K562 (cell line): Measurements from ENCODE around the gene MSH4. TPM values are rescaled to one million over a fixed set of nuclear protein-coding genes. Genes with fewer than 3 reads are reported as not detected.

Source experiments
- ARHGAP35 ChIP-seq: fragments of 450-650 bp; IDR thresholded peaks from 2 replicates; pipeline ENCODE4 v1.6.1; 2018; ENCODE audit not compliant: partially characterized antibody
- ATF7 ChIP-seq: fragments of 450-650 bp; IDR thresholded peaks from 2 replicates; pipeline ENCODE4 v1.7.1; 2014; ENCODE audit warnings: mild to moderate bottlenecking, moderate library complexity
- CEBPB ChIP-seq: fragments of 450-650 bp; IDR thresholded peaks from 2 replicates; pipeline ENCODE4 v1.6.1; 2016; ENCODE audit warnings: missing genetic modification characterization, missing compliant biosample characterization
- FOXA3 ChIP-seq, 2 experiments: fragments of 450-650 bp in 1 of 2; sonication (generic) in 1 of 2; formaldehyde crosslinking; IDR thresholded peaks in 1 of 2; conservative IDR thresholded peaks in 1 of 2; 2 replicates each; pipeline versions ENCODE4 v1.4.0 to v1.8.0; 2020 to 2022; ENCODE audit warnings: mild to moderate bottlenecking in 2 of 2, missing genetic modification reagents in 1 of 2
- GTF3C2 ChIP-seq: IDR thresholded peaks from 3 replicates; pipeline ENCODE4 v1.6.1; 2011; ENCODE audit warnings: borderline replicate concordance, mild to moderate bottlenecking, moderate library complexity; ENCODE audit not compliant: insufficient read length; ENCODE audit errors: extremely low read depth
- SMAD1 ChIP-seq: fragments of 150-350 bp; IDR thresholded peaks from 2 replicates; pipeline ENCODE4 v1.6.1; 2014; ENCODE audit warnings: low read length, low read depth; ENCODE audit not compliant: partially characterized antibody
- TSHZ1 ChIP-seq: fragments of 250-450 bp; sonication (Bioruptor Pico); IDR thresholded peaks from 2 replicates; pipeline ENCODE4 v1.4.0; 2020; ENCODE audit warnings: mild to moderate bottlenecking, moderate library complexity
- ZC3H4 ChIP-seq: sonication (generic); formaldehyde crosslinking; IDR thresholded peaks from 2 replicates; pipeline ENCODE4 v1.9.0; 2021; ENCODE audit warnings: missing genetic modification reagents, borderline replicate concordance
- ZFX ChIP-seq: sonication (generic); formaldehyde crosslinking; IDR thresholded peaks from 2 replicates; pipeline ENCODE4 v1.8.0; 2022; ENCODE audit warnings: mild to moderate bottlenecking, missing genetic modification reagents, moderate library complexity
- ZNF121 ChIP-seq: sonication (generic); formaldehyde crosslinking; conservative IDR thresholded peaks from 2 replicates; pipeline ENCODE4 v1.8.0; 2022; ENCODE audit warnings: missing genetic modification reagents
- ZNF253 ChIP-seq: fragments of 250-450 bp; sonication (Bioruptor Pico); conservative IDR thresholded peaks from 2 replicates; pipeline ENCODE4 v1.6.1; 2021; ENCODE audit warnings: mild to moderate bottlenecking
- ZNF766 ChIP-seq: fragments of 200-800 bp; sonication (Bioruptor generic); conservative IDR thresholded peaks from 2 replicates; pipeline ENCODE4 v1.6.1; 2016; ENCODE audit warnings: missing genetic modification characterization, missing compliant biosample characterization
- polyA plus RNA-seq, 8 experiments: library from polyadenylated mRNA; depleted of rRNA in 4 of 8; stranded (reverse) in 5 of 8; unstranded in 3 of 8; fragments of >200 nt; fragmentation: Nextera tagmentation in 2 of 8; fragmentation: Illumina TruSeq in 1 of 8; extraction: Ambion mirVana in 2 of 8; extraction: Trizol in 1 of 8; gene quantifications; 2 replicates each; pipeline versions ENCODE4 v1.2.1 to v1.2.3, GENCODE V29; 2011 to 2014; ENCODE audit warnings: inconsistent platforms in 1 of 8, missing spikeins in 1 of 8
- total RNA-seq, 7 experiments: library from RNA; depleted of rRNA in 6 of 7; stranded (reverse); fragments of >200 nt in 6 of 7; fragmentation: Illumina TruSeq in 2 of 7; extraction: Trizol in 2 of 7; gene quantifications; 2 replicates each; pipeline versions ENCODE4 v1.2.1 to v1.2.3, GENCODE V29; 2011 to 2021; ENCODE audit warnings: low replicate concordance in 1 of 7
- TF ChIP-seq, protein P1 (sequence below): sonication (generic); formaldehyde crosslinking; IDR thresholded peaks from 2 replicates; pipeline ENCODE4 v1.8.0; 2023; ENCODE audit warnings: missing genetic modification reagents, mild to moderate bottlenecking, borderline replicate concordance

Gene MSH4
- total and polyA plus RNA-seq, 9 of the 15 experiments (the other 6 are each of a cell fraction or from before 2014, with no cell fraction given), result 0.04 to 0.18 (median 0.12) TPM; not detected in 4

- TF ChIP-seq FOXA3 (CRISPR knock-in tag; conservative IDR thresholded peaks at IDR 0.05 in 1 of 2, IDR thresholded peaks at IDR 0.05 in 1 of 2) (peak in 1 of 2 experiments; percentile 51; a peak in 1 of 4 replicates), ATF7 (peak; percentile 54; the same call in 1 of the 2 replicates), ZC3H4 (CRISPR knock-in tag) (no peak), SMAD1 (peak; percentile 93), ZFX (CRISPR knock-in tag) (peak; percentile 70), ZNF766 (peak; percentile 74; the same call in 1 of the 2 replicates), GTF3C2 (no peak), TSHZ1 (CRISPR knock-in tag) (no peak), ZNF253 (CRISPR knock-in tag) (0 out of 2 replicates have a peak, but pooled peaks have one; percentile 56), ZNF121 (CRISPR knock-in tag) (no peak), CEBPB (no peak), ARHGAP35 (no peak)
- TF ChIP-seq, protein P1, sequence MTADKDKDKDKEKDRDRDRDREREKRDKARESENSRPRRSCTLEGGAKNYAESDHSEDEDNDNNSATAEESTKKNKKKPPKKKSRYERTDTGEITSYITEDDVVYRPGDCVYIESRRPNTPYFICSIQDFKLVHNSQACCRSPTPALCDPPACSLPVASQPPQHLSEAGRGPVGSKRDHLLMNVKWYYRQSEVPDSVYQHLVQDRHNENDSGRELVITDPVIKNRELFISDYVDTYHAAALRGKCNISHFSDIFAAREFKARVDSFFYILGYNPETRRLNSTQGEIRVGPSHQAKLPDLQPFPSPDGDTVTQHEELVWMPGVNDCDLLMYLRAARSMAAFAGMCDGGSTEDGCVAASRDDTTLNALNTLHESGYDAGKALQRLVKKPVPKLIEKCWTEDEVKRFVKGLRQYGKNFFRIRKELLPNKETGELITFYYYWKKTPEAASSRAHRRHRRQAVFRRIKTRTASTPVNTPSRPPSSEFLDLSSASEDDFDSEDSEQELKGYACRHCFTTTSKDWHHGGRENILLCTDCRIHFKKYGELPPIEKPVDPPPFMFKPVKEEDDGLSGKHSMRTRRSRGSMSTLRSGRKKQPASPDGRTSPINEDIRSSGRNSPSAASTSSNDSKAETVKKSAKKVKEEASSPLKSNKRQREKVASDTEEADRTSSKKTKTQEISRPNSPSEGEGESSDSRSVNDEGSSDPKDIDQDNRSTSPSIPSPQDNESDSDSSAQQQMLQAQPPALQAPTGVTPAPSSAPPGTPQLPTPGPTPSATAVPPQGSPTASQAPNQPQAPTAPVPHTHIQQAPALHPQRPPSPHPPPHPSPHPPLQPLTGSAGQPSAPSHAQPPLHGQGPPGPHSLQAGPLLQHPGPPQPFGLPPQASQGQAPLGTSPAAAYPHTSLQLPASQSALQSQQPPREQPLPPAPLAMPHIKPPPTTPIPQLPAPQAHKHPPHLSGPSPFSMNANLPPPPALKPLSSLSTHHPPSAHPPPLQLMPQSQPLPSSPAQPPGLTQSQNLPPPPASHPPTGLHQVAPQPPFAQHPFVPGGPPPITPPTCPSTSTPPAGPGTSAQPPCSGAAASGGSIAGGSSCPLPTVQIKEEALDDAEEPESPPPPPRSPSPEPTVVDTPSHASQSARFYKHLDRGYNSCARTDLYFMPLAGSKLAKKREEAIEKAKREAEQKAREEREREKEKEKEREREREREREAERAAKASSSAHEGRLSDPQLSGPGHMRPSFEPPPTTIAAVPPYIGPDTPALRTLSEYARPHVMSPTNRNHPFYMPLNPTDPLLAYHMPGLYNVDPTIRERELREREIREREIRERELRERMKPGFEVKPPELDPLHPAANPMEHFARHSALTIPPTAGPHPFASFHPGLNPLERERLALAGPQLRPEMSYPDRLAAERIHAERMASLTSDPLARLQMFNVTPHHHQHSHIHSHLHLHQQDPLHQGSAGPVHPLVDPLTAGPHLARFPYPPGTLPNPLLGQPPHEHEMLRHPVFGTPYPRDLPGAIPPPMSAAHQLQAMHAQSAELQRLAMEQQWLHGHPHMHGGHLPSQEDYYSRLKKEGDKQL (CRISPR knock-in tag), result no peak
These were observed 10.5 kb upstream of the MSH4 start, which contains the start of gene RABGGTB (continued) for GRCh38 chr1:75785983-75786853.
